GM19395 (cell line): ENCODE data around the gene UBE3B.

Experiments
- ATAC-seq: cut with Tn5 transposase; IDR thresholded peaks from one replicate; pipeline ENCODE4 v1.9.1; 2021; ENCODE audit warnings: mild to moderate bottlenecking, moderate library complexity; ENCODE audit not compliant: unreplicated experiment

Gene UBE3B

GRCh38 chr12:109525279-109525585 lies 47.8 kb downstream of the UBE3B start:
- no peak for ATAC-seq

GRCh38 chr12:109527489-109528123 lies 50.2 kb downstream of the UBE3B start:
- ATAC-seq, result no peak

GRCh38 chr12:109529691-109530640 lies 52.5 kb downstream of the UBE3B start:
- ATAC-seq, result no peak

- ATAC-seq, result no peak
Observed at GRCh38 chr12:109531411-109531810, 54.0 kb downstream of the UBE3B start.

GRCh38 chr12:109532721-109533486 lies 55.5 kb downstream of the UBE3B start:
- no peak for ATAC-seq

GRCh38 chr12:109533487-109533740 lies 56.0 kb downstream of the UBE3B start:
- no peak for ATAC-seq

- ATAC-seq, result no peak
Observed at GRCh38 chr12:109534456-109534855, 57.0 kb downstream of the UBE3B start.

- ATAC-seq, result no peak
Observed at GRCh38 chr12:109535231-109535862, 57.9 kb downstream of the UBE3B start.

GRCh38 chr12:109535863-109536250 lies 58.4 kb downstream of the UBE3B start:
- ATAC-seq, result no peak

- no peak for ATAC-seq
Observed at GRCh38 chr12:109537136-109537535, 59.7 kb downstream of the UBE3B start.

- no peak for ATAC-seq
Observed at GRCh38 chr12:109538191-109538863, 60.9 kb downstream of the UBE3B start.

- no peak for ATAC-seq
Observed at GRCh38 chr12:109539508-109539907, 62.1 kb downstream of the UBE3B start.

GRCh38 chr12:109540526-109541412 lies 63.3 kb downstream of the UBE3B start:
- no peak for ATAC-seq

GRCh38 chr12:109541413-109541726 lies 63.9 kb downstream of the UBE3B start:
- ATAC-seq, result no peak

- ATAC-seq, result no peak
Observed at GRCh38 chr12:109542014-109542413, 64.6 kb downstream of the UBE3B start.

GRCh38 chr12:109542876-109543275 lies 65.4 kb downstream of the UBE3B start:
- ATAC-seq, result no peak

GRCh38 chr12:109544955-109545531 lies 67.6 kb downstream of the UBE3B start:
- no peak for ATAC-seq

GRCh38 chr12:109545826-109546225 lies 68.4 kb downstream of the UBE3B start:
- no peak for ATAC-seq

- ATAC-seq, result no peak
Observed at GRCh38 chr12:109547286-109547685, 69.9 kb downstream of the UBE3B start.

- no peak for ATAC-seq
Observed at GRCh38 chr12:109548258-109548657, 70.8 kb downstream of the UBE3B start.
